GM19468 (cell line): Measurements from ENCODE around the gene SUGCT.

ENCODE experiments used
- ATAC-seq: cut with Tn5 transposase; IDR thresholded peaks from one replicate; pipeline ENCODE4 v1.9.1; 2021; ENCODE audit warnings: mild to moderate bottlenecking, moderate library complexity, moderate number of reproducible peaks; ENCODE audit not compliant: unreplicated experiment; ENCODE audit errors: extremely low read depth

SUGCT gene

GRCh38 chr7:40870108-40870507, 735.3 kb downstream of the SUGCT start:
- no peak for ATAC-seq

GRCh38 chr7:40873248-40873647, 738.4 kb downstream of the SUGCT start:
- ATAC-seq, result no peak

- ATAC-seq, result no peak
Measured at GRCh38 chr7:40874756-40875155, 740.0 kb downstream of the SUGCT start.

GRCh38 chr7:40876601-40877000, 741.8 kb downstream of the SUGCT start:
- no peak for ATAC-seq

GRCh38 chr7:40879941-40880543, 745.2 kb downstream of the SUGCT start:
- no peak for ATAC-seq

- ATAC-seq, result no peak
Measured at GRCh38 chr7:40880581-40880980, 745.8 kb downstream of the SUGCT start.

GRCh38 chr7:40881405-40881926, 746.7 kb downstream of the SUGCT start:
- no peak for ATAC-seq

GRCh38 chr7:40882071-40882658, 747.4 kb downstream of the SUGCT start:
- ATAC-seq, result no peak

- ATAC-seq, result no peak
Measured at GRCh38 chr7:40883826-40884225, 749.0 kb downstream of the SUGCT start.

GRCh38 chr7:40884241-40884640, 749.4 kb downstream of the SUGCT start:
- ATAC-seq, result no peak

- no peak for ATAC-seq
Measured at GRCh38 chr7:40885503-40885902, 750.7 kb downstream of the SUGCT start.

GRCh38 chr7:40887099-40887498, 752.3 kb downstream of the SUGCT start:
- no peak for ATAC-seq

- ATAC-seq, result no peak
Measured at GRCh38 chr7:40888499-40888898, 753.7 kb downstream of the SUGCT start.

- no peak for ATAC-seq
Measured at GRCh38 chr7:40889099-40889498, 754.3 kb downstream of the SUGCT start.

GRCh38 chr7:40889539-40889938, 754.7 kb downstream of the SUGCT start:
- ATAC-seq, result no peak

- no peak for ATAC-seq
Measured at GRCh38 chr7:40890088-40890692, 755.4 kb downstream of the SUGCT start.

- ATAC-seq, result no peak
Measured at GRCh38 chr7:40891232-40891631, 756.4 kb downstream of the SUGCT start.

GRCh38 chr7:40899151-40899550, 764.3 kb downstream of the SUGCT start:
- ATAC-seq, result no peak

GRCh38 chr7:40899636-40900507, 765.1 kb downstream of the SUGCT start:
- no peak for ATAC-seq

GRCh38 chr7:40903872-40904271, 769.1 kb downstream of the SUGCT start:
- ATAC-seq, result no peak

- ATAC-seq, result no peak
Measured at GRCh38 chr7:40907286-40907685, 772.5 kb downstream of the SUGCT start.
